Epithelial cell of proximal tubule (primary cell): ENCODE measurements around the gene KCNK1. TPM values are rescaled to one million over a fixed set of nuclear protein-coding genes. Genes with fewer than 3 reads are reported as not detected.
"Not testable (repeated sequence)": the region's sequence is repeated elsewhere in the genome, so short reads cannot be mapped to it uniquely, and the experiment has no call there.

Experiments used
- DNase-seq: peaks from one replicate; pipeline ENCODE4 v3.0.0-alpha.2; 2011; ENCODE audit warnings: low read depth
- H3K4me3 ChIP-seq: 2 replicates; pipeline ENCODE4 v1.5.1; 2011; ENCODE audit warnings: low read depth, mild to moderate bottlenecking, low read length
- CTCF ChIP-seq: conservative IDR thresholded peaks from 2 replicates; pipeline ENCODE4 v1.5.1; 2012; ENCODE audit warnings: low read depth, mild to moderate bottlenecking, low read length
- total RNA-seq: library from RNA; depleted of rRNA; stranded (reverse); fragments of >200 nt; gene quantifications from 2 replicates; pipeline ENCODE4 v1.2.3, GENCODE V29; 2015

KCNK1 gene
- total RNA-seq, 1 donor from 2014 or later = 9.8 TPM

- DNase-seq = no peak
- no peak overlapping the region for H3K4me3 ChIP-seq
- TF ChIP-seq CTCF = no peak
Measured at GRCh38 chr1:233677690-233678354, 63.9 kb downstream of the KCNK1 start.

- no peak for DNase-seq
Measured at GRCh38 chr1:233679030-233679429, 65.1 kb downstream of the KCNK1 start.

GRCh38 chr1:233679591-233680373 lies 65.9 kb downstream of the KCNK1 start:
- no peak for DNase-seq
- no peak for TF ChIP-seq CTCF
- H3K4me3 ChIP-seq = no peak overlapping the region

More at GRCh38 chr1:233679030-233679429, 65.1 kb downstream of the KCNK1 start:
- TF ChIP-seq CTCF = no peak
- H3K4me3 ChIP-seq = no peak overlapping the region

- TF ChIP-seq CTCF = no peak
- no peak overlapping the region for H3K4me3 ChIP-seq
- DNase-seq = no peak
Measured at GRCh38 chr1:233681285-233681684, 67.4 kb downstream of the KCNK1 start.

GRCh38 chr1:233686653-233687052 lies 72.7 kb downstream of the KCNK1 start:
- not testable (repeated sequence) for DNase-seq, H3K4me3 ChIP-seq

GRCh38 chr1:233689017-233689747 lies 75.3 kb downstream of the KCNK1 start:
- DNase-seq = no peak
- no peak for TF ChIP-seq CTCF
- no peak overlapping the region for H3K4me3 ChIP-seq

GRCh38 chr1:233689748-233690254 lies 75.9 kb downstream of the KCNK1 start:
- no peak overlapping the region for H3K4me3 ChIP-seq
- no peak for TF ChIP-seq CTCF
- no peak for DNase-seq
